ENCODE data around the gene UNC45B.
"Not testable (repeated sequence)": the region's sequence is repeated elsewhere in the genome, so short reads cannot be mapped to it uniquely, and the experiment has no call there.

Gene UNC45B

DNA sequence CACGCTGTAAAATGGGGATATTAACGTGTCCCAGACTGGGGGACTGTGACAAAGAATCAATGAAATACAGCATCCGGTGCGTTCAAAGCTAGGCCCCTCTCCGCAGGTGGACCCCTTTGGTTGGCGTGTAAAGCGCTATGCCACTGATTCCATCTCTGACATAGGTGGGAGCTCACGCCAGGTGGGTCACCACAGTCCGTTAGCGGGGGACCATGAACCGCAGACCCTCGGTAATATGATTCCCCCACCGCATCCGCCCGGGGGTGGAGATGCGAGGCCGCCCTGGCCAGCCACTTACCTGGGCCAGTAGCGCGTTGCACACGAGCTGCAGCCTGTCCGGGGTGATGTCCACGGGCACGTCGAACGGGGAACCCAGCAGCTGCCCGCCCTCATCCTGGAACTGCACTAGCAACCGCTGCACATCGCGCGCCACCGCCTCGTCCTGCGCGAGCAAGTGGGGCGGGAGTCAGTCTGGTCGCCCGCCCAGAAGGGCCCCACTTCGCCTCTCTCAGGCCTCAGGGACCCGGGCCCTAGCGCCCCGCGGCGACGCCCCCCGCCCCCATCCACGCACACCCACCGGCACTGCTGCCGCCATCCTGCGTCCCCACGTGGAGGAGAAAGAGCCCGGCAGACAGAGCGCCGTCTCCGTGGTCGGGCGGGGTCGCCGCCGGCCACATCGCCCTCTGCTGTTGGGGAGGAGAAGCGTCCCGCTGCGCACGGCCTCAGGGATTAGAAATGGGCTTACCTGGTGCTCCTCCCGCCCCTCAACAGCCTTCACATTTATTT is 5.7 kb upstream of the UNC45B start, which contains the start of gene NLE1:
NLE1 (minus strand) TSS at position 623 of the 786 bp plus-strand sequence; CDS start at position 595, 28 bp downstream.
- DNase-seq: peak; percentile 86 to 90

DNA sequence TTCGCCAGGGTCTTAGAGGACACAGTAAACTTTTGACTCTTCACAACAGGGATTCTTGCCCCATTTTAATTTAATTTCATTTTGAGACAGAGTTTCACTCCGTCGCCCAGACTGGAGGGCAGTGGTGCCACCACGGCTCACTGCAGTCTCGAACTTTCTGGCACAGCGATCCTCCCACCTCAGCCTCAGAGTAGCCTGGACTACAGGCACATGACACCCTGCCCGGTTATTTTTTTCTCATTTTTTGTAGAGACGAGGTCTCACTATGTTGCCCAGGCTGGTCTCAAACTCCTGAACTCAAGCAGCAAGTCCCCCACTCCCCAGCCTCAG is 5.2 kb upstream of the UNC45B start:
- DNase-seq: no peak

DNA sequence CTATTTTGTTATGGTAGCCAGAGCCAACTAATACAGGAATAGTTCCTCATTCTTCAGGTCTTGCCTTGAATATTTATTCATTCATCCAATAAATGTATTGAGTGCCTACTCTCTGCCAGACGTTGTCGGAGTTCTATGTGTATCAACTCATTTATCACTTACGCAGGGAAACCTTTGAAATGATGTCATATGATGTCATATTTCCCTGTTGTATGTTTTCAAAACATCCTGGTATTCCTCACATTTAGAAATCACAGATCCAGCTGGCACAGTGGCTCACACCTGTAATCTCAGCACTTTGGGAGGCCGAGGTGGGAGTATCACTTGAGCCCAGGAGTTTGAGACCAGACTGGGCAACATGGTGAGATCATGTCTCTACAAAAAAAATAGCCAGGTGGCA is 2.8 kb upstream of the UNC45B start:
- no peak for DNase-seq

DNA sequence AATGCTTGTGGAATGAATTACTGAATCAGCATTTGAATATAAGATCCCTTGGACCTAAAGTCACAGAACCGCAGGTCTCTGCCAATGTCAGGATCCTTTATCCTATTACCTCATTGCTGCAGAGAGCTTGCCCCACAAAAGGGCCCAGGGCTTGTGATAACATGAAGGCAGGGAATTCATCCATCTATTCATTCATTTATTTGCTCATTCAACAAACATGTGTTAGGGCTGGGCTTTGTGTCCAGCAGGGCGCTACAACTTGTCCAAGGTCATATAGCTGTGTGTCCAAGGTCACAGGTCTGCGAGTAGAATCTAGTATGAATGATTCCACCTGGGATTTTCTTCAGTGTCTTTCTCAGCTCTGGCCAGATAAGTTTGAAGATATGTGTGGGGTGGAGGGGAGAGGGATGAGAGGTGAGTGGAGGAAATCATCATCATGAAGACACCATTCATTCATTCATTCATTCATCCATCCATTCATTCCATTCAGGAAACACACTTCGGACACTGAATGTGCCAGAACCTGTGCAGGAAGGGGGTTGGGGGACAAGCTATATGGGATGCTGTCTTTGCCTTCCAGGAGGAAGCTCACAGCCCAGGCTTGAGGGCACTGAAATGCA is 1.3 kb upstream of the UNC45B start:
- DNase-seq: no peak

DNA sequence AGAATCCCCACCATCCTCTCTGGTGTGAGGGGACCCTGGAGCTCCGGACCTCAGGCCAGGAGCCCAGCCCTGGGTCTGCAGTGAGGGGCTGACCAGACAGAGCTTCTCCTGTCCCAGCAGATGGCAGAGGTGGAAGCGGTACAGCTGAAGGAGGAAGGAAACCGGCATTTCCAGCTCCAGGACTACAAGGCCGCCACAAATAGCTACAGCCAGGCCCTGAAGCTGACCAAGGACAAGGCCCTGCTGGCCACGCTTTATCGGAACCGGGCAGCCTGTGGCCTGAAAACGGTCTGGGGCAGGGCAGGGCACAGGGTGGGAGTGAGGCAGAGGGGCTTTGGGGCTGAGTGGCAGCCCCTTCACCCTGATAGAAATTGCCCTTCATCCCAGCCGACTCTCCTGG is 527 bp downstream of the UNC45B start:
- no peak for DNase-seq

DNA sequence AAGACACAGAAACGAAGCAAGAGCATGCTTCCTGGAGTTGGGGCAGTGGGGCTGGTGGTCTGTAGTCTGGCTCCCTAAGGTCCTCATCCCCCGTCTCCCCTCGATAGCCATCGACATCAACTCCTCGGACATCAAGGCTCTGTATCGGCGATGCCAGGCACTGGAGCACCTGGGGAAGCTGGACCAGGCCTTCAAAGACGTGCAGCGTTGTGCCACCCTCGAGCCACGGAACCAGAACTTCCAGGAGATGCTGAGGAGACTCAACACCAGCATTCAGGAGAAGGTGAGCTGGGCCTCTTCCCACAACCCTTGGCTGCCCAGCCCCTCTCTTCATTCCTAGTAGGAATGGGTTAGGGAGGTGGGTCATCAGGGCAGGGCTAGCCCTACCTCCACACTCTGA is 2.3 kb downstream of the UNC45B start:
- DNase-seq: no peak

DNA sequence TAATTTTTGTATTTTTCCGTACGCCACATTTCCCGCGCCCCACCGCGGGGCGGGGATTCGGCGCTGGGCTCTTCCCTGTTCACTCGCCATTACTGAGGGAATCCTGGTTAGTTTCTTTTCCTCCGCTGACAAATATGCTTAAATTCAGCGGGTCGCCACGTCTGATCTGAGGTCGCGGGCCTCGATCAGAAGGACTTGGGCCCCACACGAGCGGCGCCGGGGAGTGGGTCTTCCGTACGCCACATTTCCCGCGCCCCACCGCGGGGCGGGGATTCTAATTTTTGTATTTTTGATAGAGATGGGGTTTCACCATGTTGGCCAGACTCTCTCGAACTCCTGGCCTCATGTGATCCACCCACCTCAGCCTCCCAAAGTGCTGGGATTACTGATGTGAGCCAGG is 3.5 kb downstream of the UNC45B start:
- not testable (repeated sequence) for DNase-seq

DNA sequence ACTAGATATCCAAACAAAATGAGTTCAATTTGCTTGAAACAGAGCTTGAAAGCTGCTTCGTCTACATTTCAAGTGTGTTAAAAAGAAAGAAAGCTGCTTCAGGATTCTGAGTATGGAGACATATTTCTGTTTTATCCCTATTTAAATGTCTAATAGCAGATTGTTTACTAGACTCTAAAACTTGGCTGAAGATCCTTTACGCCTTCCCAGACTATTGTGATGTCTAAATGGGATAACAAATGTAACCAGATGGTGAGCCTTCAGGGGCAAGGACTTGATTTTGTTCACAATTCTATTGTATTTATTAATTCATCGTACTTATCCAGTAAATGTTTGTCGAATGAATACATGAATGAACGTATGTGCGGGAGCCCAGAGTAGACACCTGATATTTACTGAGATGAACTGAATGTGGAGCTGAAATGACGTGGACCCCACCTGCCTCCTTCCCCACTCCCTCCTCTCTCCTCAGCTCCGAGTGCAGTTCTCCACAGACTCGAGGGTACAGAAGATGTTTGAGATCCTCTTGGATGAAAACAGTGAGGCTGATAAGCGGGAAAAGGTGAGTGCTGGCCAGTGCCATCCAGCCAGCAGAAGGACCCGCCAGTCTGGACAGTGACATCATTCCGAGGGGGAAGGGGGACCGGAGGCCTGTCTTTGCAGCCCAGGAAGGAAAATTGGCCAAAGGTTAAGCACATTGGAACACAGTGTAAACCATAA is 5.0 kb downstream of the UNC45B start:
- DNase-seq: no peak

DNA sequence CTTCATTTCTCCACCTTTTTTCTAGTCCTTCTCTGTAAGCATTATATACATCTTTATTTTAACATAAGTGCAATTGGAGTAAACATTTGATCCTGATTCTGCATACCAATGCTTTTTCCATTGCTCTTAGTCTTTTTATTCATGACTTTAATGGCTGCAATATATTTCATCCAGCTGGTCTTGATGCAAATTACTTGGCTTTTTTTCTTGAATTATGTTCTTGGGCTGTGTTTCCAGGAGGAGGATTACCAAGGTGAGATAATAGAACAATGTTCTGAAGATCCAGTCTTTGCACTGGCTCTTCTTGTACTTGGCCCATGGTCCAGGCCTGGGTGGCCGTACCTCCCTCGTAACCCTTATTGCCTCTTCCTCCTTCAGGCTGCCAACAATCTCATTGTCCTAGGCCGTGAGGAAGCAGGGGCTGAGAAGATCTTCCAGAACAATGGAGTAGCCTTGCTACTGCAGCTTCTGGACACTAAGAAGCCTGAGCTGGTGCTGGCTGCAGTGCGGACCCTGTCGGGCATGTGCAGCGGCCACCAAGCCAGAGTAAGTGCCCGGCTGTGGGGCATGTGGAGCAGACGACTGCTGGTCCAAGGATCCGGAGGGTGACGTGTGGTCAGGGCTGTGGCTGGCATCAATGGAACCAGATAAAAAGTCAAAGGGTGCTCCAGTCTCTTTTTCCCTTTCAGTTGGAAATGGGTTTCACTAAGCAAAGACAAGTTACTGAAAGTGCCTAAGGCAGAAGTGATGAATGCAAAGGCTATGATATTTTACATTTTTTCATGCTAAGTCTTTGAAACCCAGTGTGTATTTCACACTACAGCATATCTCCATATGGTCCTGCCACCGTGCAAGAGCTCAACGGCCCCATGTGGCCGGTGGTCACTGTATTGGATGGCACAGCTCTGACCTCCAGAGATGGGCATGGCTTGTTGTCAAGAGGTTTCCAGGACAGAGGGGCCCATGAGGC is 6.9 kb downstream of the UNC45B start:
- no peak for DNase-seq

DNA sequence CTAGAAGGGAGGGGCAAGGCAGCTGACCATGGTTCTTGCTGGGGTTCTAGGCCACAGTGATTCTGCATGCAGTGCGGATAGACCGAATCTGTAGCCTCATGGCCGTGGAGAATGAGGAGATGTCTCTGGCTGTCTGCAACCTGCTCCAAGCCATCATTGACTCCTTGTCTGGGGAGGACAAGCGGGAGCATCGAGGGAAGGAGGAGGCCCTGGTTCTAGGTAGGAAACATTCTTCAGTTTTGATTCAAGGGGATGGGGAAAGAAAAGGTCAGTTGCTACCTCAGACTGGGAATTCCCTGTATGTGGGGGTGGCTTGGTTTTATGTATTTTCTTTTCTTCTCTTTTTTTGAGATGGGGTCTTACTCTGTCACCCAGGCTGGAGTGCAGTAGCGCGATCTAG is 7.6 kb downstream of the UNC45B start:
- no peak for DNase-seq

DNA sequence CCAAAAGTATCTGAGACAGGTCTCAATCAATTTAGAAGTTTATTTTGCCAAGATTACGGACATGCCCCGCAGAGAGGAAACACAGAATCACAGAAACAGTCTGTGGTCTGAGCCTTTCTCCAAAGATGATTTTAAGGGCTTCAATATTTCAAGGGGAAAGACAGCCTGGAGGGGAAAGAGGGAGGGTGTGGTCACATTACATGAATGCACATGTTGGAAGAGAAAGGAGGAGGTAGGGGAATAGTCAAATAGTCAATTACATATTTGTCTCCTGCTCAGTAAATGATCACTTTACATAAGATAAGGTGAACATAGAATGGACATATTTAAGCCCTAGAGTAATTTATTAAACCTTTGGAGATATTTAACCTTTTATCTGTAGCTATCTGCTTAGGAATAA is 12.3 kb downstream of the UNC45B start:
- no peak for DNase-seq

DNA sequence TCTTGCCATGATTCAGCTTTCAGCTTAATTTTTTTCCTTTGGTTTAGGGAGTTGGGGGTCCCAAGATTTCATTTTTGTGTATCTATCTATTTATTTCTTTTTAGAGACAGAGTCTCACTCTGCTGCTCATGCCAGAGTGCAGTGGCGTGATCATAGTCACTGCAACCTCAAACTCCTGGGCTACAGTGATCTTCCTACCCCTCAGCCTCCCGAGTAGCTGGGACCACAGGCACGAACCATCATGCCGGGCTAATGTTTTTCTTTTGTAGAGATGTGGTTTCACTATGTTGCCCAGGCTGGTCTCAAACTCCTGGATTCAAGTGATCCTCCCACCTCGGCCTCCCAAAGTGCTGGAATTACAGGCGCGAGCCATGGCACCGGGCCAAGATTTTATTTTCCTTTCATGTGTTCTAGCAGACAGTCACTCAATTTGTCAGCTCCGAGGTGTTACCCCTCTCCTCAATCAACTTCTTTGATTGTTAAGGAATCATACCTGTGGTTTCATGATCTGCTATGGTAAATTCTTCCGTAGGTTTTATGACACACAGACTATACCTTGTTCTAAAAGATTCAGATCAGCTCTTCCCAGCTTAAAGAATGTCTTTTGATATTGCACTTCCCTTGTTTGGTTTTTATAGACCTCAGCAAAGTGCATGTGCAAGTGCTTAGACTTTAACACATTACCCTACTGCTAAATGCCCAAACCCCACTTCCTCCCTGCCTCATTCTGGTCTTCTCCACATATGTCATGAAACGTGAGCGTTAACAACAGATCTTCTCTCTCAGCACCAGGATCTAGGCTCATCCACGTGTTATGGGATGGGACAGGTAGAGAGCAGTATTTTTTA is 13.0 kb downstream of the UNC45B start:
- peak in 1 of 2 donors; percentile 34 for DNase-seq

DNA sequence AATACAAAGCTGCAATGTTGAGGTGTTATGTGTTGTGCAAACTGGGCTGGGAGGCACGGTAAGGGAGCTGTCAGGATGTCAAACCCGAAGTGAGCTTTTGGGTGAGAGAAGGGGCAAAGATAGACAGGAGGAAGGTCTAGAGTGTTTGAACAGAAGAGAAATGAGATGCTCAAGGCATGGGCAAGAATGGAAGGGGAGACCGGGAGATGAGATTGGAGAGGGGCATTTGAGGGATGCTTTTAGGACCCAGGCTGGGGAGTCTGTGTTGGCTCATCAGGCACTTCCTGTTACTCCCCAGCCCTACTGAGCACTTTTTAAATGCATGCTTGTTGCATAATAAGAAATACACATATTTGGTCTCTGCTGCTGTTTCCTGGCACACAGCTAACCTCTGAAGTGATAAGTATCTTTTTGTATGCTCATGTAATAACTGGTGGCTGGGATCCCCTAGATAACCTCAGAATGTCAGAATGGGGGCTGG is 13.7 kb downstream of the UNC45B start:
- DNase-seq: peak in 1 of 2 donors; percentile 51

DNA sequence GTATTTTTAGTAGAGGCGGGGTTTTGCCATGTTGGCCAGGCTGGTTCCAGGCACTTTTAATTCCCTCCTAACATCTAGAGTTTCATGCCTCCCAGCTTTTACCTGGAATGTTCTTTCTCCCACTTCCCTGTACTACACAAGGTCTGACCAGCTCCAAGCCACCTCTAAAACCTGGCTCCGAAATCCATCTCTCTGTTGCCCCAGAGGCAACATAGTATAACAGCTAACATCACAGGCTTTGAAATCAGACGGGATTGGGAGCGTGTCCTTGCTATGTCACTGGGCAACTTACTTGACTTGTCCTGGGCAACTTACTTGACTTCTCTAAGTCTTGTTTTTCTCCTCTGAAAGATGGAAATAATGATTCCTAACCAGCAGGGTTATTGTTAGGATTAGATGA is 15.1 kb downstream of the UNC45B start:
- no peak for DNase-seq

DNA sequence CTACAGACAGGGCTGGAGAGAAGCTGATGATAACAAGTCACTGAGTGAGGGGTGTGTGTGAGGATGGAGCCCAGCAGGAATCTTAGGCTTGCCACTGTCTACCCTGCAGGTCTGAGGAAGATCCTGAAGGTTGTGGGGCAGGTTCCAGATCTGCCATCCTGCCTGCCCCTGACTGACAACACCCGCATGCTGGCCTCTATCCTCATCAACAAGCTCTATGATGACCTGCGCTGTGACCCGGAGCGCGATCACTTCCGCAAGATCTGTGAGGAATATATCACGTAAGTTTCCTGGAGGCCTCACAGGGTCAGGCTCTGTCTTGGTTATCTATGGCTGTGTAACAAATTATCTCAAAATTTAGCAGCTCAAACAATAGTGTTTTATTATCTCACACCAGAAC is 16.3 kb downstream of the UNC45B start:
- DNase-seq: no peak

DNA sequence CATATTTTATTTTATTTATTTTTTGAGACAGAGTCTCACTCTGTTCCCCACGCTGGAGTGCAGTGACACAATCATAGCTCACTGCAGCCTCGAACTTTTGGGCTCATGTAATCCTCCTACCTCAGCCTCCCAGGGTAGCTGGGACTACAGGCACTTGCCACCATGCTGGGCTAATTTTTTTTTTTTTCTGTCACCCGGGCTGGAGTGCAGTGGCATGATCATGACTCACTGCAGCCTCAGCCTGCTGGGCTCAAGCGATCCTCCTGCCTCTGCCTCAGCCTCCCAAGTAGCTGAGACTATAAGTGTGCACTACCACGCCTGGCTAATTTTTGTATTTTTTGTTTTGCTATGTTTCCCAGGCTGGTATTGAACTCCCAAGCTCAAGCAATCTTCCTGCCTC is 17.1 kb downstream of the UNC45B start:
- DNase-seq: no peak

DNA sequence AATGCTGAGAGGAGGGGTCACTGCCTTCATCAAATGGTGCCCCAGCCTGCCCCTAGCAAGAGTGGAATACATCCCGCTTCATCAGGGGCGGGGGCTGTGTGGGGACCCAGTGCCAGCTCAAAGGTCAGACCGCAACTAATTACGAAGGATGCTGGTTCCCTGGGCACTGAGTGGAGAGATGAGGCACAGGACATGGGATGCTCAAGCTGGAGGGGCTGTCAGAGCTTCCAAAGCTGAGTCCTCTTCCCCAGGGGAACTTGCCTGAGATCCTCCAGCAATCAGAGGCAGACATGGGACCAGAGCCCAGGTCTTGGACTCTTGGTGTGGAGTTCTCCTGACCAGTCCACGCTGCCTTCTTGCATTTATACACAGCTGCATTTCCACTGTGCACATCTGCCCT is 18.9 kb downstream of the UNC45B start:
- no peak for DNase-seq

DNA sequence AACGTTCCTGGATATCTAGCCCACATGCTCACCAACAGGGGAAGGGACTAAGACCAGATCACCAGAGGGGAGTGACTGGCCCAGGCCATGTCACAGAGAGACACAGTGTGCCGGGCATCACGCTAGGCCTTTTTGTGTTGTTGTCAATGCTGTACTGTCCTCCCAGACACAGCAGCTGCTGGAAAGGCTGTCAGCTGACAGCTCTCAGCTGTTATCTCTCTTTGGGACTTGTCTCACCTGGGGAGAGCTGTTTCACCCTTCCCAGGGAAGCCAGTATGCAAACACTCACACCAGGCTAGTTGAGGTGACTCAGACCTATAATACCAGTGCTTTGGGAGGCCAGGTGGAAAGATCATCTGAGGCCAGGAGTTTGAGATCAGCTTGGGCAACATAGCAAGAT is 19.4 kb downstream of the UNC45B start:
- DNase-seq: no peak

DNA sequence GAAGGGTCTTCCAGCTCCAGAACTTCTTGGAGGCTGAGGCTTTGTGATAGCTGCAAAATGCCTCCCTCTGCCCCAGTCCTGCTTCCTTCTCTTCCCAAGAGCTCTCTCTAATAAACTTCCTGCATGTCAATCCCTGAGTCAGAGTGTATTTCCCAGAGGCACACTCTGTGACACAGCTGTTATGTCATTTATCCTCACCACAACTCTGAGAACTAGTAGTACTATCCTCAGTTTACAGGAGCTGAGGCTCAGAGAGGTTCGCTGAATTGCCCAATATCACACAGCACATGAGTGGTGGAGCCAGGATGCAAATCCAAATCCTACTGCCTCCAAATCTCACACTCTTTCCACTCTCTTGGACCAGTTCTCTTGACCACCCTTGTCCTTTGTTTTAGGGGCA is 20.0 kb downstream of the UNC45B start:
- no peak for DNase-seq

DNA sequence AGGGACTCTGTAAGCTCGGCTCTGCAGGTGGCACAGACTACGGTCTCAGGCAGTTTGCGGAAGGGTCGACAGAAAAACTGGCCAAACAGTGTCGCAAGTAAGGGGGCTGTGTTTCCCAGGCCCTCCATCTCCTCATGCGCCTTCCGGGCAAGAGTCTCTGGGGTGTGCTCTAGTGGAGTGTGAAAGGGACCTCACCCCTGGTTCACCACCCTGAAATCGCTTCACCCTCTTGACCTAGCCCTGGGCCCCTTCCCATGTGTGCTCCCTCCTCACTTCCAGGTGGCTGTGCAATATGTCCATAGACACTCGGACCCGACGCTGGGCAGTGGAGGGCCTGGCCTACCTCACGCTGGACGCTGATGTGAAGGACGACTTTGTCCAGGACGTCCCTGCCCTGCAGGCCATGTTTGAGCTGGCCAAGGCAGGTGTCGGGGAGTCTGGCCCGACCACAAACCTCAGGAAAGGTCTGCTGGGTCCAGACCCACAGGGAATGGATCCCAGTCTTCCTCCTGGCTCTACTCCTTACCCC is 22.3 kb downstream of the UNC45B start:
- DNase-seq: no peak

DNA sequence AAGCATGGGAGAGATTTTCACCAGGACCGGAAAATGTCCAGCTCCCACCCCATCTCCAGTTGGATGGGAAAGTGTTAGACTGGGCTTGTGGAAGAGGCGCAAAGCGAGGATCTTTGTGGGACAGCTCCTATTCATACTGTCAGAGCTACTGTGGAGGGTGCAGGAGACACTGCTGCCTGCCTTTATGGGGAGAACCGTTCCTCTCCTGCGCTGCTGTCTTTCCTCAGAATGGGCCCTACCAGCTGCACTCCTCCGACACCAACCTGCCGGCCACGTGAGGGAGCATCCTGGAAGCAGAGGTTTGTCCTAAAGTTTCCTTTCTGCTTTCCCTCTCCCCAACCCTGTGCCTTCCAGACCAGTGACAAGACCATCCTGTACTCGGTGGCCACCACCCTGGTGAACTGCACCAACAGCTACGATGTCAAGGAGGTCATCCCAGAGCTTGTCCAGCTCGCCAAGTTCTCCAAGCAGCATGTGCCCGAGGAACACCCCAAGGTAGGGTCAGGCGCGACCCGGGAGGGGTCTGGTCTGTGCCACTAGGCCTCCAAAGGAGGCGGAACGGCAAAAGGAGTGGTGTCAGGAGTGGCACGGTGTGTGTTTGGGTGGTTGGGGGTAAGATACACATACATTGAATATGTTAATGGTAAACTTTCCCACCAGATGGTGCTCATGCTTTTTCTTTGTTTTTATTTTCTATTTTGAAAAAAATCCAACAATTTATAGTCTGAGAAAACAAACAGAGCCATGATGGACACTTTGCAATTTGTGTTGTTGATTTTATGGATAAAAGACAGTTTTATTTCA is 23.6 kb downstream of the UNC45B start:
- peak; percentile 23 to 76 for DNase-seq

Measured in CD4-positive, alpha-beta T cell treated with Interleukin-1 beta for 1 hour (primary cell).